ENCODE data around the gene MSI2. TPM values are rescaled to one million over a fixed set of nuclear protein-coding genes. Genes with fewer than 3 reads are reported as not detected.

MSI2 gene
- total RNA-seq, 1 donor from 2014 or later, result 67.9 TPM

DNA sequence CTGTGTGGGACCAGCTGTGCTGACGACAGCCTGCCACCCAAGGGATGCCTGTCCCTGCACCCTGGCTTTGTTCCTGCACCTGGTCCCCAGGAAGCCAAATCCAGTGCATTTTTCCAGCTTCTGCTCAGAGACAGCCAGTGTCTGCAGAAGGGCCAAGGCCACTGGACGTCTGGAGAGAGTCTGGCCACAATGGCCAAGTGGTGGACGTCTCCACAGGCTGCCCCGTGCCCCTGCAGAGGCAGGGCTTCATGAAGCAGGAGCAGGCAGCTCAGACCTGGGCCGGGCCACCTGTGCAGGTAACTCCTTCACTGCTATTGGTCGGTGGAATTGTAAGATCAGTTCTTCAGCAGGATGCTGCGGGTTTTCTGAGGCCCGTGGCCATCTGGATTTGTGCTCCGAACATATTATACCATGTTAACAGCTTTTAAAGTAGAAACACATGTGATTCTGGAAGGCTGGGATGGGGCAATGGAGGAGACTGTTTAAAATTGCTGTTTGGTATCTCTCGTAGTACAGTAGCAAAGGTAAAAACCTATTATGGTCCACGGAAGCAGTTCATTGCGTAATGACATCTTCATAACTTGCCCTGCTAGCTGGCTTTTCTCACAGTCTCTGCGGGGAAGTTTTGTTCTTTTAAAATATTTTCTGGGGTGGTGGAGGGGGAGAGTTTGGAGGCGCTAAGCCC, 303.5 kb downstream of the MSI2 start:
- Histone ChIP-seq H3K9ac (ENCODE audit: low read length) (no peak overlapping the region), H3K4me2 (ENCODE audit: low read length) (no peak overlapping the region), H3K4me3 (ENCODE audit: insufficient read depth, low read depth, low read length) (no peak overlapping the region), H3K27me3 (ENCODE audit: insufficient read depth, low read length) (no peaks in the 10 kb centered on the region), H3K9me3 (ENCODE audit: insufficient read depth, low read depth, low read length) (no peaks in the 10 kb centered on the region), H3K4me1 (ENCODE audit: insufficient read depth, low read length) (peaks cover 15% of the 10 kb centered on the region), H2AFZ (ENCODE audit: low read depth, low read length) (no peak overlapping the region), H4K20me1 (ENCODE audit: insufficient read depth, low read length) (peaks cover 23% of the 10 kb centered on the region), H3K79me2 (ENCODE audit: insufficient read depth, low read length) (no peaks in the 10 kb centered on the region), H3K27ac (ENCODE audit: low read depth, low read length) (no peak overlapping the region), H3K36me3 (ENCODE audit: insufficient read depth, low read length) (no peaks in the 10 kb centered on the region)
- H3K27me3 Mint-ChIP-seq (ENCODE audit: low read depth, unreplicated experiment), result no peaks in the 10 kb centered on the region
- no peak for TF ChIP-seq EZH2 (IDR thresholded peaks at IDR 0.05; ENCODE audit: insufficient read depth, low read length)
- TF ChIP-seq, protein P1, sequence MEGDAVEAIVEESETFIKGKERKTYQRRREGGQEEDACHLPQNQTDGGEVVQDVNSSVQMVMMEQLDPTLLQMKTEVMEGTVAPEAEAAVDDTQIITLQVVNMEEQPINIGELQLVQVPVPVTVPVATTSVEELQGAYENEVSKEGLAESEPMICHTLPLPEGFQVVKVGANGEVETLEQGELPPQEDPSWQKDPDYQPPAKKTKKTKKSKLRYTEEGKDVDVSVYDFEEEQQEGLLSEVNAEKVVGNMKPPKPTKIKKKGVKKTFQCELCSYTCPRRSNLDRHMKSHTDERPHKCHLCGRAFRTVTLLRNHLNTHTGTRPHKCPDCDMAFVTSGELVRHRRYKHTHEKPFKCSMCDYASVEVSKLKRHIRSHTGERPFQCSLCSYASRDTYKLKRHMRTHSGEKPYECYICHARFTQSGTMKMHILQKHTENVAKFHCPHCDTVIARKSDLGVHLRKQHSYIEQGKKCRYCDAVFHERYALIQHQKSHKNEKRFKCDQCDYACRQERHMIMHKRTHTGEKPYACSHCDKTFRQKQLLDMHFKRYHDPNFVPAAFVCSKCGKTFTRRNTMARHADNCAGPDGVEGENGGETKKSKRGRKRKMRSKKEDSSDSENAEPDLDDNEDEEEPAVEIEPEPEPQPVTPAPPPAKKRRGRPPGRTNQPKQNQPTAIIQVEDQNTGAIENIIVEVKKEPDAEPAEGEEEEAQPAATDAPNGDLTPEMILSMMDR (IDR thresholded peaks at IDR 0.05; ENCODE audit: insufficient read depth, low read depth, low read length), result no peak
- H3K4me3 Mint-ChIP-seq (ENCODE audit: unreplicated experiment), result no peak overlapping the region
- DNase-seq (ENCODE audit: low read depth) (no peak), FAIRE-seq (no peak)
- peaks cover 15% of the 10 kb centered on the region for H3K4me1 Mint-ChIP-seq (ENCODE audit: low read depth, unreplicated experiment)
- H3K9me3 Mint-ChIP-seq (ENCODE audit: unreplicated experiment), result no peaks in the 10 kb centered on the region
- H3K36me3 Mint-ChIP-seq (ENCODE audit: low read depth, unreplicated experiment), result peaks cover 4% of the 10 kb centered on the region
- H3K27ac Mint-ChIP-seq (ENCODE audit: unreplicated experiment), result no peak overlapping the region

DNA sequence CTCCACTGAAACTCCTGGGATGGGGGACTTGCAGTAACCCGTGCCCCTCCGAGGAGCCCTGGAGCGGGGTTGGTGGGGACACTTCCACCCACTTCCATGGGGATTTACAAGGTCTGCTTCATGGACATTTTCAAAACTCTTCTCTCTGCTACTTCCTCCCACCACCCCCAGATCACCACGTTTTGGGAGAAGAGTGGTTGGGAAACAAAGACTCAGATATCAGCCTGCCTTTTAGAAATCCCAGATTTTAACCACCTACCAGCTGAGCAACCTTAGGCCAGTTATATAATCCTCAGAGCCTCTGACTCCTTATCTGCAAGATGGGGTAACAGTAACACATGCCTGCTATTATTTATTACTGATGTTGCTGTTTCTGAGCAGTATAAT, 304.0 kb downstream of the MSI2 start:
- no peak for DNase-seq (ENCODE audit: low read depth)
- no peaks in the 10 kb centered on the region for H3K27me3 Mint-ChIP-seq (ENCODE audit: low read depth, unreplicated experiment)
- Histone ChIP-seq H3K27me3 (ENCODE audit: insufficient read depth, low read length) (no peaks in the 10 kb centered on the region), H3K4me3 (ENCODE audit: insufficient read depth, low read depth, low read length) (no peak overlapping the region), H3K36me3 (ENCODE audit: insufficient read depth, low read length) (no peaks in the 10 kb centered on the region), H3K27ac (ENCODE audit: low read depth, low read length) (no peak overlapping the region), H4K20me1 (ENCODE audit: insufficient read depth, low read length) (peaks cover 24% of the 10 kb centered on the region), H2AFZ (ENCODE audit: low read depth, low read length) (no peak overlapping the region), H3K9me3 (ENCODE audit: insufficient read depth, low read depth, low read length) (no peaks in the 10 kb centered on the region), H3K9ac (ENCODE audit: low read length) (no peak overlapping the region), H3K79me2 (ENCODE audit: insufficient read depth, low read length) (no peaks in the 10 kb centered on the region), H3K4me2 (ENCODE audit: low read length) (no peak overlapping the region), H3K4me1 (ENCODE audit: insufficient read depth, low read length) (peaks cover 15% of the 10 kb centered on the region)
- no peaks in the 10 kb centered on the region for H3K9me3 Mint-ChIP-seq (ENCODE audit: unreplicated experiment)
- no peak overlapping the region for H3K27ac Mint-ChIP-seq (ENCODE audit: unreplicated experiment)
- no peak overlapping the region for H3K4me3 Mint-ChIP-seq (ENCODE audit: unreplicated experiment)
- no peak for TF ChIP-seq EZH2 (IDR thresholded peaks at IDR 0.05; ENCODE audit: insufficient read depth, low read length)
- TF ChIP-seq, protein P1 (IDR thresholded peaks at IDR 0.05; ENCODE audit: insufficient read depth, low read depth, low read length), result no peak
- no peak for FAIRE-seq
- peaks cover 15% of the 10 kb centered on the region for H3K4me1 Mint-ChIP-seq (ENCODE audit: low read depth, unreplicated experiment)
- H3K36me3 Mint-ChIP-seq (ENCODE audit: low read depth, unreplicated experiment), result peaks cover 6% of the 10 kb centered on the region
